ENCODE data around the gene NECTIN3.

NECTIN3 gene

GRCh38 chr3:111069974-111070771 is 1.4 kb upstream of the NECTIN3 start:
- H3K4me3 Mint-ChIP-seq = peak overlapping the region; percentile 95 to 99
- peaks cover 5 to 12% of the 10 kb centered on the region in 2 donors for H3K27me3 Mint-ChIP-seq
- peaks cover 14% of the 10 kb centered on the region for H3K36me3 Mint-ChIP-seq (ENCODE audit: insufficient read depth)
- DNase-seq (peak in 1 of 3 experiments; percentile 2), ATAC-seq (replicated peaks) (no peak)
- H3K9me3 Mint-ChIP-seq = no peaks in the 10 kb centered on the region
- peak overlapping the region; percentile 80 to 92 for H3K27ac Mint-ChIP-seq
- H3K4me1 Mint-ChIP-seq (ENCODE audit: low read depth in 2 of 2) = peaks cover 28 to 30% of the 10 kb centered on the region in 2 donors

- Mint-ChIP-seq H3K4me3 (peak overlapping the region; percentile 95 to 99), H3K9me3 (no peaks in the 10 kb centered on the region), H3K27me3 (peaks cover 8 to 12% of the 10 kb centered on the region in 2 donors), H3K36me3 (ENCODE audit: insufficient read depth) (peaks cover 14% of the 10 kb centered on the region), H3K27ac (peak overlapping the region; percentile 80 to 92), H3K4me1 (ENCODE audit: low read depth in 2 of 2) (peaks cover 28 to 31% of the 10 kb centered on the region in 2 donors)
- ATAC-seq (replicated peaks) = no peak
- peak in 2 of 3 experiments; percentile 11 to 17 for DNase-seq
Measured at GRCh38 chr3:111070772-111071256, 802 bp upstream of the NECTIN3 start.

GRCh38 chr3:111072031-111072921 is 660 bp downstream of the NECTIN3 start:
- Mint-ChIP-seq H3K36me3 (ENCODE audit: insufficient read depth) (peaks cover 14% of the 10 kb centered on the region), H3K4me1 (ENCODE audit: low read depth in 2 of 2) (peaks cover 28 to 31% of the 10 kb centered on the region in 2 donors), H3K4me3 (peak overlapping the region; percentile 95 to 99), H3K27me3 (peaks cover 8 to 12% of the 10 kb centered on the region in 2 donors), H3K9me3 (no peaks in the 10 kb centered on the region), H3K27ac (peak overlapping the region; percentile 80 to 92)
- DNase-seq = peak in 2 of 3 experiments; percentile 9 to 11
- ATAC-seq (replicated peaks) = peak; percentile 25

GRCh38 chr3:111073218-111073617 is 1.6 kb downstream of the NECTIN3 start:
- Mint-ChIP-seq H3K4me3 (peak overlapping the region; percentile 95 to 99), H3K27me3 (peaks cover 8 to 12% of the 10 kb centered on the region in 2 donors), H3K36me3 (ENCODE audit: insufficient read depth) (peaks cover 14% of the 10 kb centered on the region), H3K27ac (peak overlapping the region; percentile 75 to 92), H3K4me1 (ENCODE audit: low read depth in 2 of 2) (peaks cover 28 to 31% of the 10 kb centered on the region in 2 donors), H3K9me3 (no peaks in the 10 kb centered on the region)
- no peak for DNase-seq
- no peak for ATAC-seq (replicated peaks)

GRCh38 chr3:111076732-111077131 is 5.1 kb downstream of the NECTIN3 start:
- Mint-ChIP-seq H3K4me3 (no peak overlapping the region), H3K36me3 (ENCODE audit: insufficient read depth) (peaks cover 7% of the 10 kb centered on the region), H3K27me3 (peaks cover 8 to 12% of the 10 kb centered on the region in 2 donors), H3K9me3 (no peaks in the 10 kb centered on the region), H3K27ac (no peak overlapping the region), H3K4me1 (ENCODE audit: low read depth in 2 of 2) (peaks cover 13 to 18% of the 10 kb centered on the region in 2 donors)
- no peak for ATAC-seq (replicated peaks)
- no peak for DNase-seq

GRCh38 chr3:111077369-111077768 is 5.8 kb downstream of the NECTIN3 start:
- Mint-ChIP-seq H3K4me3 (no peak overlapping the region), H3K9me3 (no peaks in the 10 kb centered on the region), H3K27me3 (peaks cover 8 to 12% of the 10 kb centered on the region in 2 donors), H3K4me1 (ENCODE audit: low read depth in 2 of 2) (peaks cover 13 to 18% of the 10 kb centered on the region in 2 donors), H3K27ac (no peak overlapping the region), H3K36me3 (ENCODE audit: insufficient read depth) (peaks cover 7% of the 10 kb centered on the region)
- DNase-seq (no peak), ATAC-seq (replicated peaks) (no peak)

- Mint-ChIP-seq H3K4me1 (ENCODE audit: low read depth in 2 of 2) (no peaks in the 10 kb centered on the region), H3K4me3 (no peak overlapping the region), H3K36me3 (ENCODE audit: insufficient read depth) (no peaks in the 10 kb centered on the region), H3K27me3 (peaks cover 0 to under 1% of the 10 kb centered on the region in 2 donors), H3K9me3 (no peaks in the 10 kb centered on the region), H3K27ac (no peak overlapping the region)
- no peak for DNase-seq
- peak; percentile 36 for ATAC-seq (replicated peaks)
Measured at GRCh38 chr3:111080413-111080812, 8.8 kb downstream of the NECTIN3 start.

- H3K27me3 Mint-ChIP-seq = no peaks in the 10 kb centered on the region
- no peak overlapping the region for H3K4me3 Mint-ChIP-seq
- no peaks in the 10 kb centered on the region for H3K4me1 Mint-ChIP-seq (ENCODE audit: low read depth in 2 of 2)
- ATAC-seq (replicated peaks) (no peak), DNase-seq (no peak)
- H3K36me3 Mint-ChIP-seq (ENCODE audit: insufficient read depth) = no peaks in the 10 kb centered on the region
- H3K9me3 Mint-ChIP-seq = no peaks in the 10 kb centered on the region
- H3K27ac Mint-ChIP-seq = no peak overlapping the region
Measured at GRCh38 chr3:111081008-111081545, 9.5 kb downstream of the NECTIN3 start.

- ATAC-seq (replicated peaks) = no peak
- no peak overlapping the region for H3K27ac Mint-ChIP-seq
- no peaks in the 10 kb centered on the region for H3K9me3 Mint-ChIP-seq
- H3K27me3 Mint-ChIP-seq = no peaks in the 10 kb centered on the region
- H3K4me3 Mint-ChIP-seq = no peak overlapping the region
- H3K36me3 Mint-ChIP-seq (ENCODE audit: insufficient read depth) = no peaks in the 10 kb centered on the region
- no peak for DNase-seq
- peaks cover 0 to 12% of the 10 kb centered on the region in 2 donors for H3K4me1 Mint-ChIP-seq (ENCODE audit: low read depth in 2 of 2)
Measured at GRCh38 chr3:111084911-111085310, 13.3 kb downstream of the NECTIN3 start.

GRCh38 chr3:111087924-111088469 is 16.4 kb downstream of the NECTIN3 start:
- Mint-ChIP-seq H3K27ac (peak overlapping the region in 1 of 2 donors; percentile 35), H3K4me3 (no peak overlapping the region)

GRCh38 chr3:111096487-111097209 is 25.0 kb downstream of the NECTIN3 start:
- H3K27me3 Mint-ChIP-seq = no peaks in the 10 kb centered on the region
- no peaks in the 10 kb centered on the region for H3K36me3 Mint-ChIP-seq (ENCODE audit: insufficient read depth)
- no peaks in the 10 kb centered on the region for H3K9me3 Mint-ChIP-seq
- no peak overlapping the region for H3K4me3 Mint-ChIP-seq
- peaks cover 7 to 10% of the 10 kb centered on the region in 2 donors for H3K4me1 Mint-ChIP-seq (ENCODE audit: low read depth in 2 of 2)
- DNase-seq (no peak), ATAC-seq (replicated peaks) (no peak)
- H3K27ac Mint-ChIP-seq = no peak overlapping the region

More at GRCh38 chr3:111087924-111088469, 16.4 kb downstream of the NECTIN3 start:
- Mint-ChIP-seq H3K36me3 (ENCODE audit: insufficient read depth) (no peaks in the 10 kb centered on the region), H3K27me3 (no peaks in the 10 kb centered on the region), H3K4me1 (ENCODE audit: low read depth in 2 of 2) (peaks cover 2 to 16% of the 10 kb centered on the region in 2 donors), H3K9me3 (no peaks in the 10 kb centered on the region)
- ATAC-seq (replicated peaks) = no peak
- DNase-seq = no peak

GRCh38 chr3:111103807-111104206 is 32.2 kb downstream of the NECTIN3 start:
- Mint-ChIP-seq H3K36me3 (ENCODE audit: insufficient read depth) (no peaks in the 10 kb centered on the region), H3K27ac (no peak overlapping the region), H3K9me3 (peaks cover 0 to 3% of the 10 kb centered on the region in 2 donors), H3K27me3 (no peaks in the 10 kb centered on the region), H3K4me1 (ENCODE audit: low read depth in 2 of 2) (peaks cover 4% of the 10 kb centered on the region in 2 donors), H3K4me3 (no peak overlapping the region)
- DNase-seq (no peak), ATAC-seq (replicated peaks) (no peak)

Data from effector memory CD8-positive, alpha-beta T cell (primary cell).